OCI-LY1 (cell line): ENCODE data around the gene CADM1.

Experiments used
- H2AFZ ChIP-seq: fragments of 200-600 bp; sonication (generic), shearing (Covaris generic); 2 replicates; pipeline ENCODE4 v1.6.0; 2014; ENCODE audit warnings: antibody characterized with exemption, mild to moderate bottlenecking, low read length
- H3F3A ChIP-seq: fragments of 200-600 bp; sonication (generic), shearing (Covaris generic); 2 replicates; pipeline ENCODE4 v1.6.0; 2014; ENCODE audit warnings: mild to moderate bottlenecking, antibody characterized with exemption, low read length, moderate library complexity; ENCODE audit not compliant: insufficient read depth
- H3K27ac ChIP-seq: fragments of 200-600 bp; sonication (generic); 2 replicates; pipeline ENCODE4 v1.5.1; 2014; ENCODE audit warnings: low read length, mixed run types, mild to moderate bottlenecking, low read depth; ENCODE audit not compliant: poor library complexity, severe bottlenecking
- H3K27me3 ChIP-seq: fragments of 200-600 bp; sonication (generic); 2 replicates; pipeline ENCODE4 v1.6.0; 2014; ENCODE audit warnings: antibody characterized with exemption, mild to moderate bottlenecking, low read length, moderate library complexity; ENCODE audit not compliant: insufficient read depth
- H3K36me3 ChIP-seq: fragments of 200-600 bp; sonication (generic); 2 replicates; pipeline ENCODE4 v1.6.1; 2014; ENCODE audit warnings: mild to moderate bottlenecking, antibody characterized with exemption, low read length, moderate library complexity, mixed read lengths; ENCODE audit not compliant: insufficient read depth
- H3K4me1 ChIP-seq: fragments of 200-600 bp; sonication (generic); 2 replicates; pipeline ENCODE4 v1.5.1; 2014; ENCODE audit warnings: mild to moderate bottlenecking, low read length, moderate library complexity; ENCODE audit not compliant: insufficient read depth, severe bottlenecking
- H3K4me2 ChIP-seq: fragments of 200-600 bp; sonication (generic), shearing (Covaris generic); 2 replicates; pipeline ENCODE4 v1.6.1; 2014; ENCODE audit warnings: low read length
- H3K4me3 ChIP-seq: fragments of 200-600 bp; sonication (generic); 2 replicates; pipeline ENCODE4 v1.5.1; 2014; ENCODE audit warnings: low read length, low read depth, mild to moderate bottlenecking, mixed read lengths; ENCODE audit not compliant: poor library complexity, severe bottlenecking
- H3K79me2 ChIP-seq: fragments of 200-600 bp; shearing (Covaris generic); 2 replicates; pipeline ENCODE4 v1.6.1; 2016; ENCODE audit warnings: mixed run types, low read length, mixed read lengths; ENCODE audit not compliant: insufficient read depth
- H3K9ac ChIP-seq: fragments of 200-600 bp; sonication (generic), shearing (Covaris generic); 2 replicates; pipeline ENCODE4 v1.6.1; 2014; ENCODE audit warnings: mild to moderate bottlenecking, low read length, mixed read lengths
- H3K9me2 ChIP-seq: fragments of 200-600 bp; sonication (generic), shearing (Covaris generic); 2 replicates; pipeline ENCODE4 v1.6.1; 2014; ENCODE audit warnings: low read depth, mild to moderate bottlenecking, low read length, mixed read lengths
- H3K9me3 ChIP-seq: fragments of 200-600 bp; shearing (Covaris generic); 2 replicates; pipeline ENCODE4 v1.6.1; 2014; ENCODE audit warnings: low read length, mixed read lengths
- H4K20me1 ChIP-seq: fragments of 200-600 bp; sonication (generic), shearing (Covaris generic); 2 replicates; pipeline ENCODE4 v1.6.0; 2016; ENCODE audit warnings: mild to moderate bottlenecking, low read length; ENCODE audit not compliant: insufficient read depth
- CTCF ChIP-seq: fragments of 200-600 bp; sonication (generic), shearing (Covaris generic); IDR thresholded peaks from 2 replicates; pipeline ENCODE4 v1.5.1; 2017; ENCODE audit warnings: mild to moderate bottlenecking, antibody characterized with exemption, low read length, moderate library complexity, mixed read lengths
- EZH2 ChIP-seq: fragments of 200-600 bp; sonication (generic), shearing (Covaris generic); IDR thresholded peaks from 2 replicates; pipeline ENCODE4 v1.8.0; 2017; ENCODE audit warnings: borderline replicate concordance, mixed run types, mild to moderate bottlenecking, antibody characterized with exemption, low read length, moderate library complexity, mixed read lengths

CADM1 gene

GRCh38 chr11:115430345-115430744 lies 73.9 kb downstream of the CADM1 start:
- Histone ChIP-seq H3K9me3 (no peaks in the 10 kb centered on the region), H3K36me3 (no peaks in the 10 kb centered on the region), H3K4me1 (no peaks in the 10 kb centered on the region), H2AFZ (no peak overlapping the region), H3F3A (no peaks in the 10 kb centered on the region), H3K27me3 (no peaks in the 10 kb centered on the region), H3K9me2 (no peaks in the 10 kb centered on the region), H4K20me1 (no peaks in the 10 kb centered on the region), H3K9ac (no peak overlapping the region), H3K27ac (no peak overlapping the region), H3K4me2 (no peak overlapping the region), H3K4me3 (no peak overlapping the region), H3K79me2 (no peaks in the 10 kb centered on the region)
- TF ChIP-seq CTCF (no peak), EZH2 (no peak)

- Histone ChIP-seq H2AFZ (no peak overlapping the region), H3K27me3 (no peaks in the 10 kb centered on the region), H3K9me3 (no peaks in the 10 kb centered on the region), H3K9ac (no peak overlapping the region), H3K4me1 (no peaks in the 10 kb centered on the region), H3F3A (no peaks in the 10 kb centered on the region), H3K27ac (no peak overlapping the region), H3K79me2 (no peaks in the 10 kb centered on the region), H3K36me3 (no peaks in the 10 kb centered on the region), H3K4me3 (no peak overlapping the region), H3K4me2 (no peak overlapping the region), H4K20me1 (no peaks in the 10 kb centered on the region), H3K9me2 (no peaks in the 10 kb centered on the region)
- TF ChIP-seq EZH2 (no peak), CTCF (no peak)
Observed at GRCh38 chr11:115428306-115428705, 75.9 kb downstream of the CADM1 start.

- Histone ChIP-seq H3K4me3 (no peak overlapping the region), H3K4me1 (no peaks in the 10 kb centered on the region), H3K79me2 (no peaks in the 10 kb centered on the region), H2AFZ (no peak overlapping the region), H3K9me3 (no peaks in the 10 kb centered on the region), H3K9me2 (no peaks in the 10 kb centered on the region), H3K9ac (no peak overlapping the region), H3F3A (no peaks in the 10 kb centered on the region), H4K20me1 (no peaks in the 10 kb centered on the region), H3K27me3 (no peaks in the 10 kb centered on the region), H3K27ac (no peak overlapping the region), H3K4me2 (no peak overlapping the region), H3K36me3 (no peaks in the 10 kb centered on the region)
- TF ChIP-seq CTCF = no peak
- no peak for TF ChIP-seq EZH2
Observed at GRCh38 chr11:115425816-115426215, 78.4 kb downstream of the CADM1 start.
